GM23338 (cell line): ENCODE results near the gene ASAP2. TPM values are rescaled to one million over a fixed set of nuclear protein-coding genes. Genes with fewer than 3 reads are reported as not detected.

Experiments
- ATAC-seq: fragments of 200-7000 bp; cut with Tn5 transposase; 3 replicates; pipeline ENCODE4 v1.9.1; 2020
- DNase-seq: peaks from one replicate; pipeline ENCODE4 v3.0.0-alpha.2; 2015; ENCODE audit warnings: low spot score
- H2AFZ ChIP-seq: fragments of 200-600 bp; sonication (generic); 2 replicates; pipeline ENCODE4 v1.8.0; 2016; ENCODE audit warnings: antibody characterized with exemption, mild to moderate bottlenecking, moderate library complexity
- H3F3A ChIP-seq: fragments of 200-600 bp; sonication (generic); replicated peaks from 2 replicates; pipeline ENCODE4 v1.8.0; 2017; ENCODE audit warnings: antibody characterized with exemption, mixed run types, low read depth
- H3K27ac ChIP-seq: fragments of 200-600 bp; sonication (generic); 2 replicates; pipeline ENCODE4 v1.6.1; 2016; ENCODE audit warnings: low read depth
- H3K27me3 ChIP-seq: fragments of 200-600 bp; sonication (generic); 2 replicates; pipeline ENCODE4 v1.8.0; 2016; ENCODE audit warnings: mild to moderate bottlenecking, mixed run types, moderate library complexity; ENCODE audit not compliant: insufficient read depth
- H3K36me3 ChIP-seq: fragments of 200-600 bp; sonication (generic); 2 replicates; pipeline ENCODE4 v1.8.0; 2016; ENCODE audit warnings: mild to moderate bottlenecking; ENCODE audit not compliant: insufficient read depth
- H3K4me1 ChIP-seq: fragments of 200-600 bp; sonication (generic); 2 replicates; pipeline ENCODE4 v1.8.0; 2016; ENCODE audit warnings: mild to moderate bottlenecking, moderate library complexity; ENCODE audit not compliant: insufficient read depth
- H3K4me2 ChIP-seq: fragments of 200-600 bp; sonication (generic); 2 replicates; pipeline ENCODE4 v1.7.1; 2017; ENCODE audit warnings: mixed run types
- H3K4me3 ChIP-seq: fragments of 200-600 bp; sonication (generic); 2 replicates; pipeline ENCODE4 v1.6.1; 2016; ENCODE audit warnings: mixed run types
- H3K79me2 ChIP-seq: fragments of 200-600 bp; sonication (generic); replicated peaks from 2 replicates; pipeline ENCODE4 v1.8.0; 2017; ENCODE audit warnings: mild to moderate bottlenecking; ENCODE audit not compliant: insufficient read depth
- H3K9me2 ChIP-seq: fragments of 200-600 bp; sonication (generic); 2 replicates; pipeline ENCODE4 v1.8.0; 2017; ENCODE audit not compliant: insufficient read depth
- H4K20me1 ChIP-seq: fragments of 200-600 bp; sonication (generic); replicated peaks from 2 replicates; pipeline ENCODE4 v1.8.0; 2017; ENCODE audit warnings: mild to moderate bottlenecking; ENCODE audit not compliant: insufficient read depth
- H3K27ac Mint-ChIP-seq: 2 replicates; pipeline ENCODE4 v1.8.0; 2020; ENCODE audit warnings: inconsistent platforms, mild to moderate bottlenecking, moderate library complexity, mixed read lengths
- H3K27me3 Mint-ChIP-seq: 3 replicates; pipeline ENCODE4 v1.8.0; 2022; ENCODE audit warnings: low read depth, mild to moderate bottlenecking, moderate library complexity, mixed read lengths, inconsistent platforms; ENCODE audit not compliant: insufficient read depth, poor library complexity
- H3K36me3 Mint-ChIP-seq: 3 replicates; pipeline ENCODE4 v1.8.0; 2021; ENCODE audit warnings: low read depth, mild to moderate bottlenecking, inconsistent platforms, moderate library complexity, mixed read lengths
- H3K4me1 Mint-ChIP-seq: 3 replicates; pipeline ENCODE4 v1.8.0; 2020; ENCODE audit warnings: mild to moderate bottlenecking, inconsistent platforms, mixed read lengths
- H3K4me3 Mint-ChIP-seq: 3 replicates; pipeline ENCODE4 v1.8.0; 2021; ENCODE audit warnings: moderate library complexity, mild to moderate bottlenecking, inconsistent platforms, mixed read lengths
- H3K9me3 Mint-ChIP-seq: 3 replicates; pipeline ENCODE4 v1.8.0; 2020; ENCODE audit warnings: moderate library complexity, mild to moderate bottlenecking, inconsistent platforms, mixed read lengths
- CREB1 ChIP-seq: fragments of 250-450 bp; sonication (Bioruptor Pico); IDR thresholded peaks from 2 replicates; pipeline ENCODE4 v1.5.0; 2020; ENCODE audit warnings: low read depth, mild to moderate bottlenecking, moderate library complexity
- CTCF ChIP-seq, 2 experiments: fragments of 200-600 bp in 1 of 2; sonication (generic) in 1 of 2; conservative IDR thresholded peaks; 2 replicates each; pipeline versions ENCODE4 v1.5.1 to v1.6.1; 2016 to 2017; ENCODE audit warnings: antibody characterized with exemption in 2 of 2, low read depth in 2 of 2, mild to moderate bottlenecking in 2 of 2, moderate library complexity in 1 of 2
- ETS1 ChIP-seq: IDR thresholded peaks from 2 replicates; pipeline ENCODE4 v1.6.1; 2016; ENCODE audit warnings: antibody characterized with exemption
- EZH2 ChIP-seq: fragments of 200-600 bp; sonication (generic); IDR thresholded peaks from one replicate; pipeline ENCODE4 v1.8.0; 2017; ENCODE audit warnings: antibody characterized with exemption, mild to moderate bottlenecking, low read depth; ENCODE audit not compliant: unreplicated experiment
- EZH2phosphoT487 ChIP-seq: fragments of 200-600 bp; sonication (generic); IDR thresholded peaks from one replicate; pipeline ENCODE4 v1.8.1; 2018; ENCODE audit warnings: antibody characterized with exemption; ENCODE audit not compliant: unreplicated experiment
- JUNB ChIP-seq: IDR thresholded peaks from one replicate; pipeline ENCODE4 v1.6.1; 2016; ENCODE audit warnings: antibody characterized with exemption; ENCODE audit not compliant: unreplicated experiment
- NANOG ChIP-seq: IDR thresholded peaks from 2 replicates; pipeline ENCODE4 v1.6.1; 2016; ENCODE audit warnings: antibody characterized with exemption, borderline replicate concordance
- POLR2AphosphoS5 ChIP-seq: IDR thresholded peaks from 2 replicates; pipeline ENCODE4 v1.6.1; 2016; ENCODE audit warnings: antibody characterized with exemption, low read depth
- REST ChIP-seq: IDR thresholded peaks from one replicate; pipeline ENCODE4 v1.6.1; 2018; ENCODE audit warnings: antibody characterized with exemption; ENCODE audit not compliant: unreplicated experiment
- STAT1 ChIP-seq: IDR thresholded peaks from one replicate; pipeline ENCODE4 v1.6.1; 2016; ENCODE audit warnings: antibody characterized with exemption; ENCODE audit not compliant: unreplicated experiment
- ZNF114 ChIP-seq: fragments of 250-450 bp; sonication (Bioruptor Pico); IDR thresholded peaks from 2 replicates; pipeline ENCODE4 v1.5.0; 2020; ENCODE audit warnings: mild to moderate bottlenecking, moderate library complexity
- ZNF331 ChIP-seq: fragments of 250-450 bp; sonication (Bioruptor Pico); IDR thresholded peaks from 2 replicates; pipeline ENCODE4 v1.5.0; 2020; ENCODE audit warnings: low read depth, mild to moderate bottlenecking, moderate library complexity
- ZNF462 ChIP-seq: fragments of 250-450 bp; sonication (Bioruptor Pico); IDR thresholded peaks from 2 replicates; pipeline ENCODE4 v1.5.0; 2020; ENCODE audit warnings: mild to moderate bottlenecking, moderate library complexity
- polyA plus RNA-seq: library from polyadenylated mRNA; unstranded; fragments of >200 nt; fragmentation: Nextera tagmentation; extraction: Ambion mirVana; gene quantifications from 2 replicates; pipeline ENCODE4 v1.2.1, GENCODE V29; 2016
- total RNA-seq: library from RNA; depleted of rRNA; stranded (reverse); fragments of >200 nt; shearing (Covaris generic); gene quantifications from 2 replicates; pipeline ENCODE4 v1.2.3, GENCODE V29; 2014

ASAP2 gene
- total and polyA plus RNA-seq, 2 experiments from 2014 or later: 2.6 to 15.6 TPM

GRCh38 chr2:9307535-9307934 lies 100.9 kb downstream of the ASAP2 start:
- H3F3A ChIP-seq: no peaks in the 10 kb centered on the region
- H3K4me3 ChIP-seq: no peak overlapping the region
- no peak overlapping the region for H3K27ac Mint-ChIP-seq
- H3K9me2 ChIP-seq: no peaks in the 10 kb centered on the region
- no peaks in the 10 kb centered on the region for H3K36me3 ChIP-seq
- H3K79me2 ChIP-seq: no peaks in the 10 kb centered on the region
- no peak for TF ChIP-seq ETS1
- no peak for TF ChIP-seq CTCF (conservative IDR thresholded peaks at IDR 0.05; ENCODE audit: low read depth in 2 of 2)
- TF ChIP-seq EZH2phosphoT487: no peak
- no peak for TF ChIP-seq POLR2AphosphoS5
- no peak for TF ChIP-seq REST
- TF ChIP-seq NANOG: no peak
- no peak for TF ChIP-seq ZNF331
- no peak for TF ChIP-seq CREB1 (CRISPR knock-in tag)
- no peak for TF ChIP-seq STAT1
- TF ChIP-seq EZH2: no peak
- TF ChIP-seq JUNB: no peak
- TF ChIP-seq ZNF462 (CRISPR knock-in tag): no peak
- TF ChIP-seq ZNF114 (CRISPR knock-in tag): no peak
- H3K4me3 Mint-ChIP-seq: no peak overlapping the region
- peaks cover 9% of the 10 kb centered on the region; the same call in 1 of the 2 replicates for H4K20me1 ChIP-seq
- peaks cover 6% of the 10 kb centered on the region for H3K27me3 Mint-ChIP-seq
- H3K36me3 Mint-ChIP-seq: no peaks in the 10 kb centered on the region
- H3K4me1 Mint-ChIP-seq: peaks cover 25% of the 10 kb centered on the region
- H2AFZ ChIP-seq: no peak overlapping the region
- no peak overlapping the region for H3K27ac ChIP-seq
- ATAC-seq (no peak), DNase-seq (no peak)
- H3K4me1 ChIP-seq: 0 out of 2 replicates have a peak, but pooled peaks cover 4% of the 10 kb centered on the region
- H3K9me3 Mint-ChIP-seq: no peaks in the 10 kb centered on the region
- H3K27me3 ChIP-seq: no peaks in the 10 kb centered on the region
- H3K4me2 ChIP-seq: no peak overlapping the region
